K562 (cell line): ENCODE measurements around the gene FUT2. TPM values are rescaled to one million over a fixed set of nuclear protein-coding genes. Genes with fewer than 3 reads are reported as not detected.
A peak's percentile ranks its signal among the peaks of the same experiment; 100 is the strongest.

ENCODE experiments used
- ARID4B ChIP-seq: sonication (generic); formaldehyde crosslinking; IDR thresholded peaks from 2 replicates; pipeline ENCODE4 v1.8.0; 2022; ENCODE audit warnings: mild to moderate bottlenecking, missing genetic modification reagents
- ETS2 ChIP-seq: IDR thresholded peaks from 2 replicates; pipeline ENCODE4 v1.6.1; 2016; ENCODE audit warnings: borderline replicate concordance, missing genetic modification characterization, mild to moderate bottlenecking, moderate library complexity, missing compliant biosample characterization; ENCODE audit not compliant: poor library complexity, severe bottlenecking
- RREB1 ChIP-seq: fragments of 250-450 bp; sonication (Bioruptor Pico); IDR thresholded peaks from 2 replicates; pipeline ENCODE4 v1.4.0; 2020
- TEAD1 ChIP-seq, 2 experiments: fragments of 450-650 bp in 1 of 2; sonication (generic) in 1 of 2; formaldehyde crosslinking; IDR thresholded peaks; 2 replicates each; pipeline versions ENCODE4 v1.4.0 to v1.8.0; 2020 to 2022; ENCODE audit warnings: mild to moderate bottlenecking in 2 of 2, missing genetic modification reagents in 1 of 2
- polyA plus RNA-seq, 8 experiments: library from polyadenylated mRNA; depleted of rRNA in 4 of 8; stranded (reverse) in 5 of 8; unstranded in 3 of 8; fragments of >200 nt; fragmentation: Nextera tagmentation in 2 of 8; fragmentation: Illumina TruSeq in 1 of 8; extraction: Ambion mirVana in 2 of 8; extraction: Trizol in 1 of 8; gene quantifications; 2 replicates each; pipeline versions ENCODE4 v1.2.1 to v1.2.3, GENCODE V29; 2011 to 2014; ENCODE audit warnings: inconsistent platforms in 1 of 8, missing spikeins in 1 of 8
- total RNA-seq, 7 experiments: library from RNA; depleted of rRNA in 6 of 7; stranded (reverse); fragments of >200 nt in 6 of 7; fragmentation: Illumina TruSeq in 2 of 7; extraction: Trizol in 2 of 7; gene quantifications; 2 replicates each; pipeline versions ENCODE4 v1.2.1 to v1.2.3, GENCODE V29; 2011 to 2021; ENCODE audit warnings: low replicate concordance in 1 of 7

FUT2 gene
- total and polyA plus RNA-seq, 9 of the 15 experiments (the other 6 are each of a cell fraction or from before 2014, with no cell fraction given), result 0.03 to 0.04 TPM; not detected in 7

- peak; percentile 43; the same call in 1 of the 2 replicates for TF ChIP-seq ARID4B
- no peak for TF ChIP-seq ETS2 (tag)
- peak in 1 of 2 experiments; percentile 3; a peak in 1 of 4 replicates for TF ChIP-seq TEAD1 (CRISPR knock-in tag; IDR thresholded peaks at IDR 0.05)
- TF ChIP-seq RREB1 (CRISPR knock-in tag), result 0 out of 2 replicates have a peak, but pooled peaks have one; percentile 4
Measured at GRCh38 chr19:48739404-48740163, 43.8 kb downstream of the FUT2 start (continued).
